ENCODE results near the gene SLC2A10.
A peak's percentile ranks its signal among the peaks of the same experiment; 100 is the strongest.

SLC2A10 gene

DNA sequence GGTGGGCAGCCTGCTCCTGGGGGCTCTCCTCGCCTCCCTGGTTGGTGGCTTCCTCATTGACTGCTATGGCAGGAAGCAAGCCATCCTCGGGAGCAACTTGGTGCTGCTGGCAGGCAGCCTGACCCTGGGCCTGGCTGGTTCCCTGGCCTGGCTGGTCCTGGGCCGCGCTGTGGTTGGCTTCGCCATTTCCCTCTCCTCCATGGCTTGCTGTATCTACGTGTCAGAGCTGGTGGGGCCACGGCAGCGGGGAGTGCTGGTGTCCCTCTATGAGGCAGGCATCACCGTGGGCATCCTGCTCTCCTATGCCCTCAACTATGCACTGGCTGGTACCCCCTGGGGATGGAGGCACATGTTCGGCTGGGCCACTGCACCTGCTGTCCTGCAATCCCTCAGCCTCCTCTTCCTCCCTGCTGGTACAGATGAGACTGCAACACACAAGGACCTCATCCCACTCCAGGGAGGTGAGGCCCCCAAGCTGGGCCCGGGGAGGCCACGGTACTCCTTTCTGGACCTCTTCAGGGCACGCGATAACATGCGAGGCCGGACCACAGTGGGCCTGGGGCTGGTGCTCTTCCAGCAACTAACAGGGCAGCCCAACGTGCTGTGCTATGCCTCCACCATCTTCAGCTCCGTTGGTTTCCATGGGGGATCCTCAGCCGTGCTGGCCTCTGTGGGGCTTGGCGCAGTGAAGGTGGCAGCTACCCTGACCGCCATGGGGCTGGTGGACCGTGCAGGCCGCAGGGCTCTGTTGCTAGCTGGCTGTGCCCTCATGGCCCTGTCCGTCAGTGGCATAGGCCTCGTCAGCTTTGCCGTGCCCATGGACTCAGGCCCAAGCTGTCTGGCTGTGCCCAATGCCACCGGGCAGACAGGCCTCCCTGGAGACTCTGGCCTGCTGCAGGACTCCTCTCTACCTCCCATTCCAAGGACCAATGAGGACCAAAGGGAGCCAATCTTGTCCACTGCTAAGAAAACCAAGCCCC lies 16.0 kb downstream of the SLC2A10 start:
- DNase-seq (ENCODE audit: low read depth in 3 of 3), result no peak

DNA sequence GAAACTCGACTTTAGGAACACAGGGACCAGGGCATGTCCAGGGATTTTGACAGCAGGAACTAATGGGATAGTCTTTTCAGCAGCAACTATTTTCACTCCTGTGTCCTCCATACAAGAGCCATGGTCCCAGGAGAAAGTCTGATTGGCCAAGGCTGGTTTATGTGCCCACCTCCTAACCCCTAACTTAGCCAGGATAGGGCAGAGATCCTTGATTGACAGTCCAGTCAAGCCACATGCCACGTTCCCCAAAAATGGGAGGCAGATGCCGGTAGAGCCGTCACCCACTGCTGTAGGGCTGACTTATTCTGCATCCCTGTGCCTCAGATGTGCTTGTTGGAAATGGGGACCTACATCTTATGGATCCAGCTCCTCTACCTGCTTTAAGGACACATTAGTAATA lies 22.3 kb downstream of the SLC2A10 start:
- no peak for DNase-seq (ENCODE audit: low read depth in 3 of 3)

DNA sequence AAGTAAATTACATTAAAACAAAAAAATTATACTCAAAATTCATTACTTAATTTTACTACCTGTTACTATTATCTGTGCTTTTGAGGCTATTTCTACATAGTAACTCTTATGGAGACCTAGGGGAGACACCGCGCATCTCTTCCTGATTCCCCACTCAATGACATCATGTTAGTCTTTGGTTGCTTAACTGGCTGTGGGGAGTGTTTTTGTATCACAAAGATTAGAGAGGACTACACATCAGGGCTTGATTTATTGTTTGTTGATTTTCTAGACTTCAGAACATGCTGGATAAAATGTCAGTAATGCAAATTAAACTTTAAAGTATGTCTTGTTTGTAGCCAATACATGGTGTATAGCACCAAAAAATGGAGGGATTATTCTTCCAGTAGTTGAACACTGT lies 26.0 kb downstream of the SLC2A10 start:
- no peak for DNase-seq (ENCODE audit: low read depth in 3 of 3)

DNA sequence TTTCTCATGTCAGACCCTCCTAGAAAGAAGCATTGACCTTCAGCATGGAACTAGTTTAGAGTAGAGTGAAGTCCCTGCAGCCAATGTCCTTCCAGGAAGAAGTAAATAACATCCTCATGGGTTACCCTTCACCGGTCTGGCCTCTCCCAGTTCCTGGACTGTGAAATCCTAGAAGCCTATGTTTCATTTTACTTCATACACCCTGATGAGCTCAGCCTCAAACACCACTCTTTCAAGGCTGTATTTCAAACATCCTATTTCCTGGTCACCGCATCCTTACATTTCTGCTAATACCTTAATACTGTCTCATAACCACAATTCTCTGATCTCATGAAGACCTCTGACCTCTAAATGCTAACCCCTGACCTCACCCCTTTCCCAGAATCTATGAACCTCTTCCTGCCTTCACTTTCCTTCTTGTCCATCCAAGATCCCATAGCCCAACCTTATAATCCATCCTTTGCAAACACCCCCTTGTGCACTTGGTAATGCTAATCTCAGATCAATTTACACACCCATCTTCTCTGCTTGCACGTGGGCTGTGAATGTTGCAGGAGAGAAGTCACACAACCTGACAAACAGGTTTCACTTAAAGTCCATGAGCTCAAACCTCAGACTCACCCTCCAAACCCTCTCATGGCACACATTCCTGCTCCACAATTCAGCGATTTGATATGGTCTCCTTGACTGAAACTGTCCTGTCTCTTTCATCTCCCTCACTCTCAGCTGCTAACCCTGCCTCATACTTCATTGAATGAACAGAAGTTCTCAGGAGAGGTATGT lies 30.2 kb downstream of the SLC2A10 start:
- DNase-seq (ENCODE audit: low read depth in 3 of 3), result no peak

DNA sequence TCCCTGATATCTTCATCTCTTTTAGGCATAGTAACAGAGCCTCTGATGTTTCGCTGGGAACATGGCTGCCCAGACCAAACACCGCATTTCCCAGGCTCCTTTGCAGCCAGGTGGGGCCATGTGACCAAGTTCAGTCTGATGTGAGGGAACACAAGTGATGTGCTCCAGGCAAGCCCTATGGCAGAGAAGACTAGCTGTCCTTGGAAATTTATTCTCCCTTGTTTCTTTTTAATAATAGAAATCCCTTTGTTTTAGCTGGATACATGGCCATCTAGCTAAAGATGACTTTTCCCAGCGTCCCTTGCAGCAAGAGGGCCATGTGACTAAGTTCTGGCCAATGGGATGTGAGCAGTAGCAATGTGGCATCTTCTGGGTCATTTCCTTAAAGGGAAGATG lies 30.8 kb downstream of the SLC2A10 start:
- no peak for DNase-seq (ENCODE audit: low read depth in 3 of 3)

DNA sequence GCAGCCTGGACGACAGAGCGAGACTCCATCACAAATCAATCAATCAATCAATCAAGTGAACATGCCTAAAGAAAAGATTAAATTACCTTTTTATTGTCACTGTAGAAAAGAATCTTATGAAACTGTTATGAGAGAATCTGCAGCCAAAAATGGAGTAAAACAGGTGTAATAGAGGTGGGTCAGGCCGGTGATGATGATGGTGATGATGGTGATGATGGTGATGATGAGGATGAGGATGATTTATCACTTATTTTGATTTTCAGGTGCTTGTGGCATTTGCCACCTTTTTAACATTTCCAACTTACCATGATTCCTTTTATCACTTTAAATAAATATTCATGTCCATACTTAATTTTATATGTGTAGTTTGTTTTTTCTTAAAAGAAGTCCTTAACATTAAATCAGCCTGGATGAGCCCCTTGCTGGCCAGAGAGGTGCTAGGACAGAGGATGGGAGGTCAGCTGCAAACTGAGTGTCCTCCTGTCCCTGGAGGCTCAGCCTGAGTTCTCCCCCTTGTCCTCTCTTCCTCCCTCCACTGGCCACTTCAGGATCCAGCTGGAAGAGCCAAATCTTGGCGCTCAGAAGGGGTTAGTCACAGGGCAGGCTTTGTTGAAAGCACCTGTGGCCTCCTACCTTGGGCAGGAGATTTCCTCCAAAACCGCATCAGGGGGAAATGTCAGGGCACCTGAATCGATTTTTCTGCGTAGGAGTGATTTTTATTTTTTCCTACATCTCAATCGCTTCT lies 32.6 kb downstream of the SLC2A10 start:
- no peak for DNase-seq (ENCODE audit: low read depth in 3 of 3)

DNA sequence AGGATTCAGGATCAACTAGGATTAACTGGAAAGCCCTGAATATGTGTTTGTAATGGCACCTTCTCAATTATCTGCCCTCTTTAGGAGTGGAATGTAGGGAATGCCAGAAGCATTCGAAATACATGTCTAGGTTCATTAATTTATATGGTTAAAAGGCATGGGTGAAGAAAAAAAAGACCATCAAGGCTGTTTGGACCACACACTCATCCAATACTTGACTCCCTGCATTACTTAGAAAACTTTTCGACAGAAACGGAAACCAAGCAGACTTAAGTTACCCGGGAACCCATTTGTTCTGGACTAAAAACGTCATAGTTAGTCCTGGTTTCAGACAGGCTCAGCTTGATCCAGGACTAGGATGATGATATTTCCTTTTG lies 33.2 kb downstream of the SLC2A10 start:
- no peak for DNase-seq (ENCODE audit: low read depth in 3 of 3)

DNA sequence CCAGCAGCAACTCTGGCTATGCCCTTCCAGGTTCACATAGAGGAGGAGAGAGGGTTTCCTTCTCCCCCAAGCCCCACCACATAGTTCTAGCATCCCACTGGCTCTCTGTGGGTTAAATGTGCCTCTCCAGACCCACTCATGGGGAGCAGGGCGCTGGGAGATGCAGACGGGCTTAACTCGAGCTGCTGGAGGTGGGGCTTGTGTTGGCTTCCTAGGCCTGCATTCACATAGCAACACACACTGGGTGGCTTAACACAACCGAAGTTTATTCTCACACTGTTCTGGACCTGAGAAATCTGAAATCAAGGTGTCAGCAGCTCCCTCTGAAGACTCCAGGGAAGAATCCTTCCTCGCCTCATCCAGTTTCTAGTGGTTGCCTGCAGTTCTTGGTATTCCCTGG lies 33.6 kb downstream of the SLC2A10 start:
- no peak for DNase-seq (ENCODE audit: low read depth in 3 of 3)

DNA sequence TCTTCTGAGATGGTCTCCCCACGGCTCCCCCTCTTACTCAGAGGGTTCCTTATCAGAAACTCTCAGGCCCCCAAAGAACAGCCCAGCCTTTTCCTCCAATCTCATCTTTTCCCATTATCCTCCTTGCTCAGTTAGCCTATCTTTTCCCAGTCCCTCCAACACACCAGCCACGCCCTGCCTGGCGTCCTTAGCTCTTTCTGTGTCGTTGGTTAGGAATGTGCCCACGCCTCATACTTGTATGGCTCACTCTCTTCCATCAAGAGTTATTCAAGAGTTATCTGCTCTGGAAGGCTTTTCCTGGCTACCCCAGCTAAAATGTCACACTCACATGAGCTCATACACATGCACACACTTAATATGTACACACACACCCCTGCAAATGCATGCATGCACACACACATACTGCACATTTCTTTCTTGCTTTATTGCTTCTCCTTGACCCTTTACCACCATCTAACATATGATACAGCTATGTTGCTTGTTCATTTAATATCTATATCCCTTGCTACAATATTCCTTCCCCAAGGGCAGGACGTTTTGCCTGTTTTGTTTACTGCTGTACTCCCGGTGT lies 37.6 kb downstream of the SLC2A10 start:
- no peak for DNase-seq (ENCODE audit: low read depth in 3 of 3)

DNA sequence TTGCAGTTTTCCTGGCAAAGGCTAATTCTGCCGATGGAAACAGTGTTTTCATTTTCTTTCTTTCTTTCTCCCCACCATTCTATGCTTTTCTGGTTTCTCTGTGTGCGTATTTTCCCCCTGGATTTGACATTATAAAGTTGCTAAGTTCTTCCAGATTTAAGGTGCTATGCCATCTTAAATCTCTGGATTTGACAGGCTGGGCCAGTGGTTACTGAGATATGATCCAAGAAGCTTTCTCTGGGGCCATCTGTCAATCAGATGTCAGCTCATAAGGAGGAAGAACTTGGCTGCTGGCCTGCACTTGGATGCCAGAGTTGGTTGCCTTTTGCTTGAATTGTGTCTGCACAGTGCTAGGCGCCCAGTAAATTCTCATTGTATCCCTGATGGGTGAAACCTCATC lies 39.7 kb downstream of the SLC2A10 start:
- no peak for DNase-seq (ENCODE audit: low read depth in 3 of 3)

DNA sequence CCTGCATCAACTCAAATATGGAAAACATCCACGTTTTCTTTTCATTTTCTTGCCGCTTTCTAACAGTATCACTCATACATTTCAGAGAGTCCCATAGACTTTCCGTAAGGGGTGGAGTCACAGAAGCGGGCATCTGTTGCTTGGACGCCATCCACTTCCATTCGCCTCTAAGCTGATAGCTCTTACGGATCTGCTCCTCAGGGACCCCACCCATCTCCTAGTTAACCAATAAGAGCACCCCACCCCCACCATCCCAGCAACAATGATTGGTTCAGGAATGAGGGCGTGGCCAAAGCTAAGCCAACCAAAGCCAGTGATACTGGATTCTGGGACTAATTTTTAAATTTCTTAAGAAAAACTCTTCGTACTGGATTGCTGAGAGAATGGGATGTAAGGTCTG lies 42.4 kb downstream of the SLC2A10 start:
- DNase-seq (ENCODE audit: low read depth in 3 of 3), result no peak

DNA sequence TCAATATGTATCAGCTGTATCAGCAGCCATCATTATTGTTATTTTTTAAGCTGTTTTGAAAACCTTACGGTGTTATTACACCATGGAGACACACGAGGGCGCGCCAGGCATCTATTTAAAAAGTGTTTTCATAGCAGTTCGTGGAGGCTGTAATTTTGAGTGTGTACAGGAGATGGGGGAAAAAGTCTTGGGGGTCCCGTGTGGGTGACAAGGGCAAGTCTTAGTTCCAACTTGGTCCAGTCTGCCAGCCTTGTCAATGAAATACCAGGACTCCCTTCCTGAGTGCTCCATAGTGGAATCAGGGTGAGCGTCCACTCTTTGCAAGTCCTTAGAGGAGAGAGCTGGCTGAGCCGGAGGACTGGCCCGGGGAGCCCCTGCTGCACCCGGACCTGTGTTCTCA lies 43.3 kb downstream of the SLC2A10 start:
- DNase-seq (ENCODE audit: low read depth in 3 of 3), result peak; percentile 6 to 58 (median 10)

DNA sequence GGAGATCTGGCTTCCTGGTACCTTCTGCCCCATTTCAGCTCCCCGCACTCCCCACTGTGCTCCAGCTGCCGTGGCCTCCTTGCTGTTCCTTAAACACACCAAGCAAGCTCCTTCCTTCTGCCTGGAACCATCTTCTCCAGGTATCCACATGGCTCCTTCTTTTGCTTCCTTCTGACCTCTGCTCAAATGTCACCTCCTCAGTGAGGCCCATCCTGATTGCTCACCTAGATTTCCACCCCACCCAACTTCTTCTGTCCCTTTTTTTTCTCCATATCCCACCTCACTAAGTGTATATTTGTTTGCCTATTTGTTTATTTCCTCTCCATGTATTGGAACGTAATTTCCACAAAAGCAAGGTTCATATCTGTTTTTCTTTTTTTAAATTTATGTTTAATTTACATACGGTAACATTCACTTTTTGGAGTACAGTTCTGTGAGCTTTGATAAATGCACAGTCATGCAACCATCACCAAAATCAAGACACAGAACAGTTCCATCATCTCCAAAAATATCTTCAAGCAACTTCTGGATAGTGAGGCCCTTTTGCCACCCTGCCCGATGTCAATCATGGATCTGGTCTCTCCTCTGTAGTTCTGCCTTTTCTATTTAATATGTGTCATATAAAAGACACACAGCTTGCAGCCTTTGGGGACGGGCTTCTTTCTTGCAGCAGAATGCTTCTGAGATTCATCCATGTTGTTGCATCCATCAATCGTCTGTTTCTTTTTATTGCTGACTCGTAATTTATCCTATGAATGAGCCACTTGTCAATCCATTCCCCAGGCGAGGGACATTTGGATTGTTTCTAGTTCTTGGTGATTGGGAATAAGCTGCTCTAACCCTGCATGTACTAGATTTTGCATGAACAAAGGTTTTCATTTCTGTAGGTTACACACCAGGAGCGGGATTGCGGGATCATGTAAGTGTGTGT lies 46.3 kb downstream of the SLC2A10 start:
- DNase-seq (ENCODE audit: low read depth in 3 of 3), result no peak

DNA sequence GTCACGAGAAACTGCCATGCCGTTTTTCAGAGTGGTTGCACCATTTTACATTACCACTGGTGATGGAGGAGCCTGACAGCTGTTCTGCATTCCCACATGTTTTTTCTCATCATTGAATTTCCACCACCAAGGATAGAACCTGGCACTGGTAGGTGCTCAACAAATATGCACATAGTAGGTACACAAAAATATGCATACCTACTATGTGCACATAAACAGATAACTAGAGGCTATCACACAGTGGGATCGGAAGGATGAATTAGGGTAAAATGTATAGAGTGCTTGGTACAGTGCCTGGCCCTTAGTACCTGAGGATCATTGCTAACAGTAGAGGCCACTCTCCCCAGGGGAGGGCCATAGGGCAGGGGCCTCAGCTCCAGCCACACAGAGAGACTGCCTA lies 47.0 kb downstream of the SLC2A10 start:
- no peak for DNase-seq (ENCODE audit: low read depth in 3 of 3)

DNA sequence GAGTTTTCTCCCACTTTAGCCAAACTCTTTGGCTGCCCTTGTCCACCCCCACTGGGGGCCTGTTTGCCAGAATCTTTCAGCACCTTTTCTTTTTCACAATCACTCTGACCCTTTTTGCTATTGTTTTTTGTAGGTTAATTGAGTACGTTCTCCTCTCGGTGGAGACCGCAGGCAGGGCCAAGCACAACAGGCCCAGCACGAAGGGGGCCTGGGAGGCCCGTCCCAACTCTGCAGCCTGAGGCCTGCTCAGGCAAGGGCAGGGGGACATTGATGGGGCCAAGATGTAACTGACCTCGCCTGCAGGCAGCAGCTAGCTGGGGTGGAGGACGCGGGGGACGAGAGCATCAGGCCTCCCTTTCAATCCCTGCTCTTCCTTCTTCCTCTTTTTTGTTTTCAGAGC lies 47.7 kb downstream of the SLC2A10 start:
- DNase-seq (ENCODE audit: low read depth in 3 of 3), result no peak

DNA sequence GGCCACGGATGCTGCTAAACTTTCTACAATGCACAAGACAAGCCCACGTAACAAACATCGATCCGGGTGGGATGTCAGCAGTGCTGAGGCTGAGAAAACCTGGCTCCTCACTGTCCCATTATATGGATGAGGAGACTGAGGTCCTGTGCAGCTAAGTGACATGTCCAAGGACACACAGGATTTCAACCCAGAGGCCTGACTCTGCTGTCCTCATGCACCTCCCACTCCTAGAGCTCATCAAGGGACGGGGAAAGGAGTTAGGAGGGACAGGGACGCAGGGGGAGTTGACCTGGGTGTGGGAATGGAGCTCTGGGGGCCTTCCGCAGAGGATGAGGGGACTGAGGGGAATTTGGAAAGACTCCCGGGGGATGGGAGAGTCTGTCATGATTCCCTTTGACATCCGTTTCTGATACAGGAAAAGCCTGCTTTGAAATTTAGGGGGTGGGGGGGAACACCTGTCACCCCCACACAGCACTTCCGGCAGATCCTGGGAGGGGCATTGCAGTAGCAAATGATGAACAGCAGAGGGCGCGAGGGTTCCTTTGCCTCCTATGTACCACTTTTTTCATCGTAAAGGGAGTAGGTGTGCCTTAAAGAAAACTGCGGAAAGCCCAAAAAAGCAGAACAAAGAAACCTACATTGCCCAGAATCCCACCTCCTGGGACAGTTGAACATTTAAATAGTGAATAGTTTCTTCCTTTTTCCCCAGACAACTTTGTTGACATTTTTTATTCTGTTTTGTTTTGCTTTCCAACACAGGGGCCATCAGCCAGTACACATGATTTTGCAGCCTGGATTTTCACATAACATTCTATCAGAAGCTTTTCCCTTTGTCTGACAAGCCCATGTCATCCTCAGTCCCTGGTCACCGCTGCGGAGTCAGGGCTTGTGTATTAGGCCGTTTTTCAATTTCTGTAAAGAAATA lies 48.6 kb downstream of the SLC2A10 start:
- peak; percentile 15 to 56 (median 29) for DNase-seq (ENCODE audit: low read depth in 3 of 3)

DNA sequence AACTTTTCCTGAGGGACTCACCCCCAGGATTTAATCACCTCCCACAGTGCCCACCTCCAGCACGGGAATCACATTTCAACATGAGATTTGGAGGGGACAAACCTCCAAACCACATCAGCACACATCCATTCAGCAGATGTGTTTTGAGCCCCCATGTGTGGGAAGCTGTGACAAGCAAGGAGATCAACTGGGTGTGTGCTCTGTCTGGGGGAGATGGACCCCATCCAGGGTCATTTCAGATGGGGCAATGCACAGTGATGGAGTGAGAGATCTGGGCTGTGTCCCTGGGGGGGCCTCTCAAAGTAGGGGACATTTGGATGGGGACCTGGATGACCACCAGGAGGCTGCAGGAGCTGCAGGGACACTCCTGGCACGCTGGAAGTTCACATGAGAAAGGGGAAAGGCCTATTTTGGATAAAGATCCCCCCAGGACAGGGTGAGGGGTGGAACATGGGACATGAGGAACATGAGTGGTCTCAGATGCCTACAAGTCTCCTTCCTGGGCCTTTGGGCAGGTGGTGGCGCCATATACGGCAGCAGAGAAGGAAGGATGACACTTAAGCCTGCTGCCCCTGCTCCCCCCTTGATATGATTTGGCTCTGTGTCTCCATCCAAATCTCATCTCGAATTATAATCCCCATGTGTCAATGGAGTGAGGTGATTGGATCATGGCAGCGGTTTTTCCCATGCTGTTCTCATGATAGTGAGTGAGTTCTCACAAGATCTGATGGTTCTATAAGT lies 49.6 kb downstream of the SLC2A10 start:
- no peak for DNase-seq (ENCODE audit: low read depth in 3 of 3)

DNA sequence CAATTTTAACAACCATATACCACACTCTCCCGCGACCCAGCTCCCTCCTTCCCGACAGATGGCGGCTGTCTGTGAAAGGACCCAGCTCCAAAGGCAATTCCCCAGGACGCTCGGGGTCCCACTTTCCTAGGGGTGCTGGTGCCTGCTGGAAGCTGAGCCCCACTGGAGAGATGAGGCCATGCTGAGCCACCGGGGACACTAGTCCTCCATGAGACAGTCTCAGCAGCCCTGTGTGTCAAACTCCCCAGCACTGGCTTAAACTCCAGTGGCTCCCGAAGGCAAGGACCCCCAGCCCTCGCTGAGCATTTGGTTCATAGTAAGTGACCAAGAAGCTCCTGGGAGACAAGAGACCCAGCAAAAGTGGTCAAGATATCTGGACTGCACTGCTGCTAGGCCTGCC lies 52.1 kb downstream of the SLC2A10 start:
- no peak for DNase-seq (ENCODE audit: low read depth in 3 of 3)

DNA sequence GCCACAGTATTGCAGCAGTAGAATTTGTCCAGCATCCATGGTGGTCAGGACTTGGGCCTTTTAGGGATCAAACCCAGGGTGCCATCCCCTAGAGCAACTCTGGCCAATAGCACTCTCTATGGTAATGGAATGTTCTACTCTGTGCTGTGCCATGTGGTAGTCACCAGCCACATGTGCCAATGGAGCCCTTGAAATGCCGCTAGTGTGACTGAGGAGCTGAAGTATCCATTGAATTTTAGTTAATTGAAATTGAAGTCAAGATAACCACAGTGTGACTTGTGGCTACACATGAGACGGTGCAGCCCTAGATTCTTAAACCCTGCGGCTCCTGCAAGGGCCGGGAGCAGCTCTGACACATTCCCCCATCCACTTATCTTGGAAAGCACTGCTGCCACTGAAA lies 54.6 kb downstream of the SLC2A10 start:
- no peak for DNase-seq (ENCODE audit: low read depth in 3 of 3)

Measured in stimulated activated CD4-positive, alpha-beta T cell treated with anti-CD3 and anti-CD28 coated beads, TNF-alpha, amount 100 ng/mL, for 24 hours (primary cell).